AG10803 (cell line): ENCODE results near the gene SPG7.

ENCODE experiments used
- DNase-seq: peaks from one replicate; pipeline ENCODE4 v3.0.0; 2010; ENCODE audit warnings: low read depth
- H3K4me3 ChIP-seq: 2 replicates; pipeline ENCODE4 v1.5.1; 2011; ENCODE audit warnings: mild to moderate bottlenecking, low read length, control low read depth
- CTCF ChIP-seq: conservative IDR thresholded peaks from 2 replicates; pipeline ENCODE4 v1.5.1; 2011; ENCODE audit warnings: mild to moderate bottlenecking, low read length, control low read depth, inconsistent platforms

Gene SPG7

DNA sequence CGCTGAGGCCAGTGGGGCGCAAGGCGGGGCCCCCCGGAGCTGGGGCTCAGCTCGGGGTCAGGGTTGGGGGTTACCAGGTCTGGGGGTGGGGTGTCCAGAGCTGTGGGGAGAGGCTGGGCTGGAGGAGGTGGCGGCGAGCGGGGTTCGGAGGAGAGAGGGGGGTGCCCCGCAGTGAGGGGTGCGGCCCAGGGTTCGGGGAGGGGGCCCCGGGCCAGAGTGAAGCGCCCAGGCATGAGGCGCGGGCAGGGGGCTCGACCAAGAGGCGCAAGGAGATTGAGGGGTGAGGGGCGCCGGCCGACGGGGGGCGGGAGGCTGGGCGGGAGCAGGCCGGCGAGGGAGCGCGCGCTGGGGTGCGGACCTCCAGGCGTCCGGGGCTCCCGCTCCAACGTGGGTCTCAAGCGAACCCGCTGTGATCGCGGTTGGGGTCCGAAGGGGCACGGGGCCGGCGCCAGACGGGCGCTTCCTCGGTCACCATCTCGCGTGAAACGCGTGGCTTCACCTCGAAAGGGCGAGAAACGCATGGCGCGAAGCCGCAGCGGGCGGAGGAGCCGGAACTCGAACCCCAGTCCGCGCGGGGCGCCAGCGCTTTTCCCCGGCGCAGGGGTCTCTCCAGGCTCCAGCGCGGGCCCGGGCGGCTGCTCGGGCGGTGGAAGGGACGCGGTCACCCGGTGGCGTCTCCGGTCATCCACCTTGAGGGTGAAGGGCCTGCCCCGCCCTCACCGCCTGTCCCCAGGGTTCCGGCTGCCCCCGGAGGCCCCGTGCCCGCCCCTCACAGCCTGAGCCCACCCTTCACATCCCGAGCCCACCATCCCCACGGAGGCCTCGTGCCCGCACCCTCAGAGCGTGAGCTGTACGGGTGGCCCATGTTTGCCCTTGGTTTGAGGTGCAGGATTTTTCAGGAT is 68.2 kb downstream of the SPG7 start:
- TF ChIP-seq CTCF = no peak
- peak overlapping the region; percentile 36 for H3K4me3 ChIP-seq

DNA sequence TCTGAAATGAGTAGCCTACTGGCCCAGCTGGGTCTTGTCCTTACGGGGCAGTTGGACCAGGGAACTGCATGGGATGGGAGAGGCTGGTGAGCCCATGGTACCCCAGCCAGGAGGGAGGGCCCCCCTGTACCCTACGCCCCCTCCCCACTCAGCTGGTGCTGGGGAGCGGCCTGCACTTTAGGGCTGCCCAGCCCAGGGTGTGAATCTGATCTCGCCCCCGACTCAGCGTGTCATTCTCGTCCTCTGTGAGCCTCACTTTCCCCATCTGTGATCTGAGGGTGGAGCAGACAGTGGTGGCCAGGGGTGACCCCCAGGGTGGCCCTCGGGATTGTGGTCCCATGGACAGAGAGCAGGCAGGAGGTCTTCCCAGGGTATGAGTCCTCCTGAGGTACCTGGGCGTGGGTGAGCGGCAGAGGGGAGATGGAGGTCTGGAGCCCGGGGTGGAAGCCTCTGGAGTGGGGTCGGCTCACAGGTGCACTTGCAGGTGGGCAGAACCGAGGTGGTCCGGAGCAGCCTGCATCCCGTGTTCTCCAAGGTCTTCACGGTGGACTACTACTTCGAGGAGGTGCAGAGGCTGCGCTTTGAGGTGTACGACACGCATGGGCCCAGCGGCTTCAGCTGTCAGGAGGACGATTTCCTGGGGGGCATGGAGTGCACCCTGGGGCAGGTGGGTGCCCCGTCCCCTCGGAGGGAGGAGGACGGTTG is 69.0 kb downstream of the SPG7 start:
- no peak overlapping the region for H3K4me3 ChIP-seq
- no peak for TF ChIP-seq CTCF
- no peak for DNase-seq

More for the DNA sequence above, 68.2 kb downstream of the SPG7 start:
- no peak for DNase-seq

- H3K4me3 ChIP-seq = no peak overlapping the region
- no peak for DNase-seq
- no peak for TF ChIP-seq CTCF
Measured at GRCh38 chr16:89579351-89579750, 71.1 kb downstream of the SPG7 start.

GRCh38 chr16:89581045-89581695 is 73.0 kb downstream of the SPG7 start:
- TF ChIP-seq CTCF = no peak
- H3K4me3 ChIP-seq = no peak overlapping the region
- DNase-seq = peak; percentile 96

GRCh38 chr16:89581861-89582563 is 73.8 kb downstream of the SPG7 start:
- no peak for TF ChIP-seq CTCF
- DNase-seq = peak; percentile 59
- no peak overlapping the region for H3K4me3 ChIP-seq

DNA sequence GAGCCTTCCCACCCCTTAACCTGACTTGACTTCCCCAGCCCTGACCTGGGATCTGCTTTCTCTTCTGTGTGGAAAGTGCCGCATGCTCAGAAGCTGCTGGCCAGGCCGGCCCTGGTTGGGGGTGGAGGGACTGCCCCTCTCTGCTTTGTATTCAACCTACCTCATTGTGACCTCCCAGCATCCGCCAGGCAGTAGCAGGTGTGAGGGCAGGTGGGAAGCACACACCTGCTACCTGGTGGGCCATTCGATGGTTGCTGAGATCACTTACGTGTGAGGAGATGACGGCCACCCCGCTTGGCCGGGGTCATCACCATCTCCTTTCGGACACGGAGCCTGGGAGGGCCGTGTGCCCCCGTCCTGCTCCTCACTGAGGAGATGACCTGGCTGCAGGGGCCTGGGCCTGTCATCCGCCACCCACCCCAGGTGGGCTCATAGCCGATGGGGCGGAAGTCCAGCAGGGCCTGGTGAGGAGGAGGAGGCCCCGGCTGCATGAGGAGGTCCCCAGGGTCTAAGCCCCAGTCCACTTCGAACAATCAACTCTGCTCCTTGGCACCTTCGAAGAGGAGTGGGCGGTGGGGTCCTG is 74.5 kb downstream of the SPG7 start:
- no peak for DNase-seq
- no peak for TF ChIP-seq CTCF
- no peak overlapping the region for H3K4me3 ChIP-seq
